Neural crest cell (in vitro differentiated cells): Measurements from ENCODE around the gene NOL4L. TPM values are rescaled to one million over a fixed set of nuclear protein-coding genes. Genes with fewer than 3 reads are reported as not detected.

Experiments used
- DNase-seq: peaks from one replicate; pipeline ENCODE4 v3.0.0; 2021; ENCODE audit warnings: low read depth, mixed read lengths, low spot score
- H3K27ac Mint-ChIP-seq: one replicate; pipeline ENCODE4 v1.8.0; 2021; ENCODE audit warnings: mild to moderate bottlenecking, mixed read lengths; ENCODE audit not compliant: unreplicated experiment
- H3K27me3 Mint-ChIP-seq: 2 replicates; pipeline ENCODE4 v1.8.0; 2021; ENCODE audit warnings: low read depth, mild to moderate bottlenecking, mixed read lengths
- H3K36me3 Mint-ChIP-seq: 2 replicates; pipeline ENCODE4 v1.8.0; 2021; ENCODE audit warnings: low read depth, mild to moderate bottlenecking, mixed read lengths
- H3K4me1 Mint-ChIP-seq: 2 replicates; pipeline ENCODE4 v1.8.0; 2021; ENCODE audit warnings: mixed read lengths
- H3K4me3 Mint-ChIP-seq: one replicate; pipeline ENCODE4 v1.8.0; 2021; ENCODE audit warnings: mild to moderate bottlenecking, mixed read lengths
- H3K9me3 Mint-ChIP-seq: 2 replicates; pipeline ENCODE4 v1.8.0; 2021; ENCODE audit warnings: mixed read lengths
- total RNA-seq: library from RNA; stranded (reverse); gene quantifications from 2 replicates; pipeline ENCODE4 v1.2.1, GENCODE V29; 2021
- TF ChIP-seq, protein P1 (sequence below): fragments of 200-600 bp; sonication (generic); conservative IDR thresholded peaks from 2 replicates; pipeline ENCODE4 v1.5.0; 2021; ENCODE audit warnings: antibody characterized with exemption, mild to moderate bottlenecking

The NOL4L gene
- total RNA-seq, 1 donor from 2014 or later = 52.3 TPM

DNA sequence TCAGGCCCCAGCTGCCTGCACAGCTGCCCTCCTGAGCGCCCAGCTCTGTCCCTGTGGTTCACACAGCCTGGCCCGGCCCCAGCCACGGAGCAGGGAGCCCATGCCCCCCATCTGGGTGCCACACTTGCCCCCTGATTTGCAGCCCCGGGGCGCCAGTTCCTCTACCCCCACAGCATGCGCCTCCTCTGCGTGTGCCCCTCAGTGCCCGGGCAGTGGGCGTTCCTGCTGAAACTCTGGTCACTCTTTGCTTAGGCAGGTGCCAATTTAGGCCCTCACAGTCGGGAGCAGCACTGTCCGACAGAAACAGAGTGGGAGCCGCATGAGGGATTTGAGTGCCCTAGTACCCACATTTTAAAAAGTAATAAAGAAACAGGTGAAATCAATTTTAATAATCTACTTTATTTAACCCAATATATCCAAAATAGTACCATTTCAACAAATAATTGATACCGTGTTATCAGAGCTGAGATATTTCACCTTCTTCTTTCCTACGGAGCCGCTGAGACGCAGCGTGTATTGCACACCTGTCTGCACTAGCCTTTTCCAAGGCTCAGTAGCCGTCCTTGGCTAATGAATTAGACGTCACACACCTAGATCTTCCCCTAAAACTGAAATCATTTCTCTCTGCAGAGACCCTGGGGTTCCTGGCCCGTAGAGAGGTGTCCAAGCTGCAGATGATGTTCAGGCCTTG, 120.6 kb downstream of the NOL4L start:
- H3K36me3 Mint-ChIP-seq = peaks cover 3% of the 10 kb centered on the region
- no peaks in the 10 kb centered on the region for H3K9me3 Mint-ChIP-seq
- peaks cover 2% of the 10 kb centered on the region for H3K27me3 Mint-ChIP-seq
- no peak for DNase-seq
- H3K4me3 Mint-ChIP-seq = peak overlapping the region; percentile 88
- peak overlapping the region; percentile 81 for H3K27ac Mint-ChIP-seq
- TF ChIP-seq, protein P1, sequence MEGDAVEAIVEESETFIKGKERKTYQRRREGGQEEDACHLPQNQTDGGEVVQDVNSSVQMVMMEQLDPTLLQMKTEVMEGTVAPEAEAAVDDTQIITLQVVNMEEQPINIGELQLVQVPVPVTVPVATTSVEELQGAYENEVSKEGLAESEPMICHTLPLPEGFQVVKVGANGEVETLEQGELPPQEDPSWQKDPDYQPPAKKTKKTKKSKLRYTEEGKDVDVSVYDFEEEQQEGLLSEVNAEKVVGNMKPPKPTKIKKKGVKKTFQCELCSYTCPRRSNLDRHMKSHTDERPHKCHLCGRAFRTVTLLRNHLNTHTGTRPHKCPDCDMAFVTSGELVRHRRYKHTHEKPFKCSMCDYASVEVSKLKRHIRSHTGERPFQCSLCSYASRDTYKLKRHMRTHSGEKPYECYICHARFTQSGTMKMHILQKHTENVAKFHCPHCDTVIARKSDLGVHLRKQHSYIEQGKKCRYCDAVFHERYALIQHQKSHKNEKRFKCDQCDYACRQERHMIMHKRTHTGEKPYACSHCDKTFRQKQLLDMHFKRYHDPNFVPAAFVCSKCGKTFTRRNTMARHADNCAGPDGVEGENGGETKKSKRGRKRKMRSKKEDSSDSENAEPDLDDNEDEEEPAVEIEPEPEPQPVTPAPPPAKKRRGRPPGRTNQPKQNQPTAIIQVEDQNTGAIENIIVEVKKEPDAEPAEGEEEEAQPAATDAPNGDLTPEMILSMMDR = no peak
- peaks cover 58% of the 10 kb centered on the region for H3K4me1 Mint-ChIP-seq

DNA sequence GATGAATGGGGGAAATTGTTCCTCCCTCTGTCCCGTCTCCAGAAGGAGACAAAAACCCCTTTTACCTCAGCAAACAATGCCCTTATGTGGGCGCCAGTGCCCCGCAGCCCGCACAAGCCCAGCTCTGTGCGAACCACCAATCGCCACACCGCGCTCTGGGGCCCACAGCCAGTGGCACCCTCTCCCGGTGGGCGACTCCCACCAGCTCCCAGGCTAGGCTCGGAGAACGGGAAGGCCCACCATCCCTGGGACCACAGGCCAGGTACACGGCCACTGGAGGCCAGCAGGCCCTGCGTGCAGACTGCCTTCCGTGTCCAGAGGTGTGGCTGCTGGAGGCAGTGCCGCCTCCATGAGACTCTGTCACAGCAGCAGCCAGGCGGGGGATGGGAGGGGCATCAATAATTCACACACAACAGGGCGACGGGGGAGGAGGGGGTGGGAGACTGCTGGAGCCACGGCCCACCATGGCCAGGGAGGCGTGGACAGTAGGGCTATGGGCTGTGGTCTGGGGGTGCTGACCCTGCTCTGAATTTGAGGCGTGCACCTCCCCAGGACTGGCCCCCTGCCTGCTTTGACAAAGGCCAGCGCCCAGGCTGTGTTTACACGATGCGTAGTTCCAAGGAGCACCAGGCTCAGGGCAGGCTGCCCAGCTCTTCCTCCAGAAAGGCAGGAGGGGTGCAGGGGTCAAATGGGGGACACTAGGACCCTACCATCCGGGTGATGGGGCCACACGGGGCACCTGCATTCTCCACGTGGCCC, 121.3 kb downstream of the NOL4L start:
- peaks cover 3% of the 10 kb centered on the region for H3K36me3 Mint-ChIP-seq
- no peaks in the 10 kb centered on the region for H3K9me3 Mint-ChIP-seq
- TF ChIP-seq, protein P1 = no peak
- H3K27me3 Mint-ChIP-seq = peaks cover 2% of the 10 kb centered on the region
- H3K27ac Mint-ChIP-seq = peak overlapping the region; percentile 97
- H3K4me3 Mint-ChIP-seq = peak overlapping the region; percentile 88
- peak; percentile 58 for DNase-seq
- peaks cover 52% of the 10 kb centered on the region for H3K4me1 Mint-ChIP-seq

DNA sequence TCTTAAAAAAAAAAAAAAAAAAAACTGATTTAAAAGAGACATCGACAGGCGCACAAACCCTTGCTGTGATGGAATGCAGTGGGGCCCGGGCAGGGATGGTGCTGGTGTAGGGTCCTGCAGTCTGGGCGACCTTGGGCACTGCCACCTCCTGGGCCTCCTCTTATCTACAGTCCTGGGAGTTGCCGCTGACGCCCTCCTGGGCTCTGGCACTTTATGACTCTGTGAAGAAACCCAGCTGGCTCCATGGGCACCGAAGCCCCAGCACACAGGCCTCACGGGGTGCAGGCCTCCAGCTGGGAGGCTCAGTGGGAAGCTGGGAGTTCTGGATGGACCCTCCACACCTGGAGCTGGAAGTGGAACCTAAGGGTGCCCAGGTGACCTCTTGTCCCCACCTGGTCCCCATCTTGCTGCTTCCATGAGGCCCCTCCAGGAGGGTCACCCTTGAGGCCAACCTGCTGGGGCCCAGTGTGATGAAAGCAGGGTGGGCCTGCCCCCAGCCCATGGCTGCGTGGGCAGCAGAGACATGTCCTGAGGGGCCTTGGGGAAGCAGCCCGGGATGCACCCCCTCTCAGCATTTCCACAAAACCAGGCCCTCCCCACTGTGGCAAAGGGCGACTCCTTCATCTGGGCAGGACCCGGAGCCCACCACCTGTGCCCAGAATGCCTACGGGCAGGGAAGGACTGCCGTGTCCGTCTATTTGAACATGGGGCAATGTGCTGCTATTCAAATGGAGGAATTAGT, 122.1 kb downstream of the NOL4L start:
- Mint-ChIP-seq H3K4me1 (peaks cover 59% of the 10 kb centered on the region), H3K9me3 (no peaks in the 10 kb centered on the region), H3K36me3 (peaks cover 3% of the 10 kb centered on the region), H3K4me3 (peak overlapping the region; percentile 88), H3K27ac (peak overlapping the region; percentile 97), H3K27me3 (peaks cover 3% of the 10 kb centered on the region)
- TF ChIP-seq, protein P1 = no peak
- DNase-seq = no peak

DNA sequence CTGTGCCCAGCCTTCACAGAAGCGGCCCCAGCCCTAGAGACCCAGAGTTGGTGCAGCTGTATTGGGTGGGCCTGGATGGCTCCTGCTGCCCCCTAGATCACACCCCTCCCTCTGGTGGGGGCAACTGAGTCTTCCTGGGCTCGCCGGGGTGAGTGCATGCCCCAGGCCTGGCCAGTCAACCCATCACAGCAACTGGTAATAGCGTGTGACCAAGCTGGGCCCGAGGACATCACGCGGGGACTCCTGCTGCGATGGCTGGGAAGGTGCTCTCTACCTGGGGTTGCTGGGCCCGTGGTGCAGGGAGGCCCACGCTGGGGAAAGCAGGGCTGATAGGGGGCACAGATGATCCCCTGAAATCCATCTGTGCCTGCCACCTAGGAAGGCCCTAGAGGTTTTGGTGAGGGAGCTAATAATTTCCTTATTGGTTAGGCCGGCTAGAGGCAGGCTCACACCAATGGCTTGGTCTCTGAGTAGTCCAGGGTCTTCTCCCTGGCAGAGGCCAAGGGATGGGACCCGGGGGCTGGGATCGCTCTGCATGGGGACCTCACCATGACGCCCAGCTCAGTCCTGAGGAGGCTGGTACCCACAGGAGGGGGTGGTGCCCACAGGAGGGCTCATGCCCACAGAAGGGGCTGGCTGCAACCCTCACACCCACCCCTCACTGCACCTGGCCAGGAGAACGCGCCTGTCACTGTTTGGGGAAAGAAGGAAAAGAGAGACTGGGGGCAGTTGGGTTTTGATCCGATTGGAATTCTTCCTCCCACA, 123.1 kb downstream of the NOL4L start:
- H3K27ac Mint-ChIP-seq = no peak overlapping the region
- peaks cover 65% of the 10 kb centered on the region for H3K4me1 Mint-ChIP-seq
- H3K27me3 Mint-ChIP-seq = peaks cover 4% of the 10 kb centered on the region
- no peaks in the 10 kb centered on the region for H3K9me3 Mint-ChIP-seq
- peaks cover 3% of the 10 kb centered on the region for H3K36me3 Mint-ChIP-seq
- TF ChIP-seq, protein P1 = no peak
- peak overlapping the region; percentile 57 for H3K4me3 Mint-ChIP-seq
- no peak for DNase-seq
